ENCODE data around the gene MYCL.

- TF ChIP-seq CTCF (conservative IDR thresholded peaks at IDR 0.05 in 1 of 2, IDR thresholded peaks at IDR 0.05 in 1 of 2; ENCODE audit: extremely low read depth in 1 of 2, insufficient read depth in 1 of 2, low read depth in 1 of 2, low read length in 2 of 2) (no peak), EZH2 (IDR thresholded peaks at IDR 0.05; ENCODE audit: borderline replicate concordance, low read length) (no peak)
Measured at GRCh38 chr1:39847940-39848339, 53.8 kb downstream of the MYCL start.

Measured in mammary epithelial cell (primary cell).